Suprapubic skin (tissue), 3 donors: ENCODE measurements around the gene MEMO1.

Source experiments
- CTCF ChIP-seq, 2 donors: fragments of 200-600 bp in 1 of 2; fragments of 450-650 bp in 1 of 2; sonication (generic) in 1 of 2; IDR thresholded peaks; one replicate each; pipeline ENCODE4 v1.5.1; 2016 to 2019; ENCODE audit warnings: antibody characterized with exemption in 2 of 2, mild to moderate bottlenecking in 1 of 2, moderate library complexity in 1 of 2
- EP300 ChIP-seq: sonication (generic); formaldehyde crosslinking; IDR thresholded peaks from one replicate; pipeline ENCODE4 v1.6.1; 2017; ENCODE audit warnings: antibody characterized with exemption
- POLR2A ChIP-seq, 2 donors: fragments of 450-650 bp; IDR thresholded peaks; one replicate each; pipeline ENCODE4 v1.6.1; 2017; ENCODE audit warnings: antibody characterized with exemption in 2 of 2, mild to moderate bottlenecking in 2 of 2, moderate library complexity in 2 of 2

GRCh38 chr2:32011485-32011960 lies 715 bp upstream of the MEMO1 start:
- TF ChIP-seq CTCF (IDR thresholded peaks at IDR 0.05) (no peak), POLR2A (IDR thresholded peaks at IDR 0.05) (no peak), EP300 (no peak)
